Measurements from ENCODE around the gene MARK1. TPM values are rescaled to one million over a fixed set of nuclear protein-coding genes. Genes with fewer than 3 reads are reported as not detected.

MARK1 gene
- total and polyA plus RNA-seq, 2 donors (not counting 1 experiment from before 2014, with no cell fraction given), result 0.52 to 3.8 TPM

GRCh38 chr1:220572416-220572815, 44.5 kb downstream of the MARK1 start:
- no peak overlapping the region for H3K4me3 Mint-ChIP-seq
- ATAC-seq (ENCODE audit: low read depth), result no peak
- no peaks in the 10 kb centered on the region for H3K4me1 ChIP-seq (ENCODE audit: control insufficient read depth in 2 of 2, insufficient read depth in 2 of 2, low read length in 2 of 2)
- DNase-seq, result no peak
- no peak overlapping the region for H2AFZ ChIP-seq (ENCODE audit: insufficient read depth, low read depth, low read length, poor library complexity, severe bottlenecking)
- TF ChIP-seq EZH2 (IDR thresholded peaks at IDR 0.05; ENCODE audit: borderline replicate concordance, insufficient read depth, low read depth, low read length, poor library complexity, severe bottlenecking), result no peak
- no peak for TF ChIP-seq CTCF (IDR thresholded peaks at IDR 0.05)
- H3K4me2 ChIP-seq (replicated peaks; ENCODE audit: low read depth, low read length, poor library complexity, severe bottlenecking), result no peak overlapping the region
- no peaks in the 10 kb centered on the region for H3K9me3 Mint-ChIP-seq (ENCODE audit: insufficient read depth)
- H3K27ac ChIP-seq (ENCODE audit: low read length in 2 of 2), result no peak overlapping the region
- ChIA-PET CTCF (no interaction called here), POLR2A (no interaction called here)
- intact Hi-C loops (cut with micrococcal nuclease), result no loop called here
- no peak overlapping the region for H3K27ac Mint-ChIP-seq
- no peaks in the 10 kb centered on the region for H3K4me1 Mint-ChIP-seq
- no peaks in the 10 kb centered on the region for H4K20me1 ChIP-seq (ENCODE audit: control insufficient read depth, insufficient read depth, low read length, poor library complexity, severe bottlenecking)
- H3K4me3 ChIP-seq (ENCODE audit: control extremely low read depth in 1 of 5, extremely low read depth in 1 of 5, insufficient read depth in 1 of 5, low read depth in 2 of 5, low read length in 4 of 5), result no peak overlapping the region
- no peaks in the 10 kb centered on the region for H3K79me2 ChIP-seq (ENCODE audit: control insufficient read depth, insufficient read depth, low read length)
- H3K9me3 ChIP-seq (ENCODE audit: control extremely low read depth in 1 of 3, control insufficient read depth in 2 of 3, insufficient read depth in 1 of 3, low read length in 2 of 3), result peaks cover 0 to 9% (median 8%) of the 10 kb centered on the region in 3 donors
- H3K27me3 Mint-ChIP-seq, result no peaks in the 10 kb centered on the region
- peaks cover 0 to 4% (median 0%) of the 10 kb centered on the region in 4 experiments for H3K27me3 ChIP-seq (replicated peaks in 1 of 4; ENCODE audit: control extremely low read depth in 1 of 4, control insufficient read depth in 3 of 4, insufficient read depth in 4 of 4, low read length in 3 of 4)
- whole genome bisulfite sequencing (ENCODE audit: insufficient coverage), result 100% methylated on average over 1 of the region's 5 CpGs
- no peaks in the 10 kb centered on the region for H3K36me3 ChIP-seq (replicated peaks in 1 of 2; ENCODE audit: control extremely low read depth in 1 of 2, control insufficient read depth in 1 of 2, extremely low read depth in 1 of 2, insufficient read depth in 2 of 2, low read length in 1 of 2)
- H3K9ac ChIP-seq (ENCODE audit: low read length), result no peak overlapping the region

- Mint-ChIP-seq H3K4me3 (no peak overlapping the region), H3K27me3 (no peaks in the 10 kb centered on the region), H3K27ac (no peak overlapping the region), H3K4me1 (no peaks in the 10 kb centered on the region), H3K9me3 (ENCODE audit: insufficient read depth) (no peaks in the 10 kb centered on the region)
- H3K4me1 ChIP-seq (ENCODE audit: control insufficient read depth in 2 of 2, insufficient read depth in 2 of 2, low read length in 2 of 2), result no peaks in the 10 kb centered on the region
- no peak overlapping the region for H2AFZ ChIP-seq (ENCODE audit: insufficient read depth, low read depth, low read length, poor library complexity, severe bottlenecking)
- H3K9me3 ChIP-seq (ENCODE audit: control extremely low read depth in 1 of 3, control insufficient read depth in 2 of 3, insufficient read depth in 1 of 3, low read length in 2 of 3), result peaks cover 0 to 9% (median 8%) of the 10 kb centered on the region in 3 donors
- DNase-seq (no peak), ATAC-seq (ENCODE audit: low read depth) (no peak)
- H3K79me2 ChIP-seq (ENCODE audit: control insufficient read depth, insufficient read depth, low read length), result no peaks in the 10 kb centered on the region
- H3K4me2 ChIP-seq (replicated peaks; ENCODE audit: low read depth, low read length, poor library complexity, severe bottlenecking), result no peak overlapping the region
- H3K27ac ChIP-seq (ENCODE audit: low read length in 2 of 2), result no peak overlapping the region
- no peak for TF ChIP-seq CTCF (IDR thresholded peaks at IDR 0.05)
- TF ChIP-seq EZH2 (IDR thresholded peaks at IDR 0.05; ENCODE audit: borderline replicate concordance, insufficient read depth, low read depth, low read length, poor library complexity, severe bottlenecking), result no peak
- H3K36me3 ChIP-seq (replicated peaks in 1 of 2; ENCODE audit: control extremely low read depth in 1 of 2, control insufficient read depth in 1 of 2, extremely low read depth in 1 of 2, insufficient read depth in 2 of 2, low read length in 1 of 2), result no peaks in the 10 kb centered on the region
- CTCF ChIA-PET, result no interaction called here
- no peaks in the 10 kb centered on the region for H4K20me1 ChIP-seq (ENCODE audit: control insufficient read depth, insufficient read depth, low read length, poor library complexity, severe bottlenecking)
- no peak overlapping the region for H3K9ac ChIP-seq (ENCODE audit: low read length)
- intact Hi-C loops (cut with micrococcal nuclease), result no loop called here
- H3K4me3 ChIP-seq (ENCODE audit: control extremely low read depth in 1 of 5, extremely low read depth in 1 of 5, insufficient read depth in 1 of 5, low read depth in 2 of 5, low read length in 4 of 5), result no peak overlapping the region
- peaks cover 0 to under 1% (median 0%) of the 10 kb centered on the region in 4 experiments for H3K27me3 ChIP-seq (replicated peaks in 1 of 4; ENCODE audit: control extremely low read depth in 1 of 4, control insufficient read depth in 3 of 4, insufficient read depth in 4 of 4, low read length in 3 of 4)
- POLR2A ChIA-PET, result no interaction called here
Observed at GRCh38 chr1:220573836-220574235, 45.9 kb downstream of the MARK1 start.

All from B cell (primary cell).